Hematopoietic multipotent progenitor cell treated with erythropoietin and hydrocortisone succinate and interleukin-3 and kit ligand, for 17 days (in vitro differentiated cells): Measurements from ENCODE around the gene CAPZA1.

ENCODE experiments used
- DNase-seq: peaks from one replicate; pipeline ENCODE4 v3.0.0-alpha.2; 2015; ENCODE audit warnings: low spot score

Gene CAPZA1

GRCh38 chr1:112701227-112702066, 81.8 kb downstream of the CAPZA1 start:
- no peak for DNase-seq

GRCh38 chr1:112702067-112702395, 82.4 kb downstream of the CAPZA1 start:
- DNase-seq, result no peak

GRCh38 chr1:112702420-112703261, 83.0 kb downstream of the CAPZA1 start:
- DNase-seq, result no peak

GRCh38 chr1:112703706-112704105, 84.1 kb downstream of the CAPZA1 start:
- no peak for DNase-seq

GRCh38 chr1:112704391-112704933, 84.8 kb downstream of the CAPZA1 start:
- no peak for DNase-seq

- DNase-seq, result no peak
Observed at GRCh38 chr1:112704934-112705627, 85.4 kb downstream of the CAPZA1 start.

GRCh38 chr1:112706505-112707220, 87.0 kb downstream of the CAPZA1 start, which contains the start of gene RHOC:
RHOC (minus strand) TSS chr1:112707127; CDS start chr1:112703799, 3,328 bp downstream.
- DNase-seq, result no peak

- DNase-seq, result peak; percentile 79
Observed at GRCh38 chr1:112707221-112708001, 87.8 kb downstream of the CAPZA1 start.

- DNase-seq, result no peak
Observed at GRCh38 chr1:112708002-112708448, 88.4 kb downstream of the CAPZA1 start.

GRCh38 chr1:112708489-112708888, 88.9 kb downstream of the CAPZA1 start:
- no peak for DNase-seq

- no peak for DNase-seq
Observed at GRCh38 chr1:112710159-112710558, 90.5 kb downstream of the CAPZA1 start.

- no peak for DNase-seq
Observed at GRCh38 chr1:112710586-112710985, 91.0 kb downstream of the CAPZA1 start.

- no peak for DNase-seq
Observed at GRCh38 chr1:112711041-112711440, 91.4 kb downstream of the CAPZA1 start.

- DNase-seq, result no peak
Observed at GRCh38 chr1:112711670-112712069, 92.0 kb downstream of the CAPZA1 start.

- no peak for DNase-seq
Observed at GRCh38 chr1:112712191-112712590, 92.6 kb downstream of the CAPZA1 start.

GRCh38 chr1:112712701-112713128, 93.1 kb downstream of the CAPZA1 start:
- DNase-seq, result no peak

GRCh38 chr1:112713466-112714312, 94.1 kb downstream of the CAPZA1 start:
- no peak for DNase-seq

- DNase-seq, result no peak
Observed at GRCh38 chr1:112714313-112715263, 95.0 kb downstream of the CAPZA1 start.
